GM19193 (cell line): ENCODE measurements around the gene CCDC60.

Experiments used
- POLR2A ChIP-seq: IDR thresholded peaks from 4 replicates; pipeline ENCODE4 v1.6.1; 2011; ENCODE audit not compliant: insufficient read depth, insufficient read length; ENCODE audit errors: extremely low read depth

The CCDC60 gene

DNA sequence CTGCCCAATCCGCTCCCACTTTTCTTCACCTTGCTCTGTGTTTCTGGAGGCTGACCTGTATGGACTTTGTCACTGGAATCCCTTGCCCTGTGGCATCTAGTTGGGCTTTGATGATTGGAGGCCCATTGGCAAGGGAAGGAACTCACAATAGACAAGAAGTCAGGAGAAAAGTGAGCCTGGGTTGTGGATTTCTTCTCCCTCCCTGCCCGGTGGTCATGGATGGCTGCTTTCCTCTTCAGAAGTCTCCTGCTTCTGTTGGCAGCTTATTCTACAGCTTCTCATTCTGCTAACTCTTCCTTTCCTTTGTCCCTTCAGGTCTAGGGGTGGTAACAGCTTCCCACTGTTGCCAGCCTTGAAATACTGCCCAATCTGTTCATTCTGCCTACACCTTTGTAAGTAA is 13.9 kb upstream of the CCDC60 start:
- no peak for TF ChIP-seq POLR2A

DNA sequence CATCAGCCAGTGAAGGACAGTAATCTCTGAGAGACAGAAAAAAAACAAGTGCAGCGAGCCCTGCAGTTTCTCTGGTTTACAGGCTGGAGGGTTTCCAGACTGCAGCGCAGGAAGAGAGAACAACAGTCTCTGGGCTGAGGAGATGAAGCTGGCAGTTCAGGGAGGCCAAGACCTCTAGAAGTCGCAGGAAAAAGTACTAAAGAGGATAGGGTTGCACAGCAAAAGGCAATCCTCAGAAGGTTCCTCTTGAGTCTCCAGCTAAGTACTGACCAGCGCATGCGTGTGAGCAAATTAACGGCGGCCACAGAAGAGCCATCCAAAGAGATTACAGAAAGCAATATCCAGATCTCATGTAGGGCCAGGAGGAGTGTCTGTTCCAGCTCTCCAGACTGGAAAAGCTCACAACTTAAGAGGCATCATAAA is 12.2 kb upstream of the CCDC60 start:
- no peak for TF ChIP-seq POLR2A

DNA sequence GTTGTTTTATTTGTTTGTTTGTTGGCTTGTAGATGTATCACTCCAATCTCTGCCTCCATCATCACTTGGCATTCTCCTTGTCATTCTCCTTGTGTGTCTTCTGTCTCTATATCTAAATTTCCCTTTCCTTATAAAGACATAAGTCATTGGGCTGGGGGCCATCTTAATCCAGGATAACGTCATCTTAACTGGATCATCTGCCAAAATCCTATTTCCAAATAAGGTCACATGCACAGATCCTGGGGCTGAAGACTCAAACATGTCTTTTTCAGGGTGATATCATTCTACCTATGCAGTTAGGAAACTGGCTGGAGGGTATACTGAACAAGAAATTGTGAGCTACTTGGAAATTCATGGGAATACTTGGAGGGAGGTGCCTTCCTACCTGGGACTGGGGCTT is 8.7 kb upstream of the CCDC60 start:
- no peak for TF ChIP-seq POLR2A

DNA sequence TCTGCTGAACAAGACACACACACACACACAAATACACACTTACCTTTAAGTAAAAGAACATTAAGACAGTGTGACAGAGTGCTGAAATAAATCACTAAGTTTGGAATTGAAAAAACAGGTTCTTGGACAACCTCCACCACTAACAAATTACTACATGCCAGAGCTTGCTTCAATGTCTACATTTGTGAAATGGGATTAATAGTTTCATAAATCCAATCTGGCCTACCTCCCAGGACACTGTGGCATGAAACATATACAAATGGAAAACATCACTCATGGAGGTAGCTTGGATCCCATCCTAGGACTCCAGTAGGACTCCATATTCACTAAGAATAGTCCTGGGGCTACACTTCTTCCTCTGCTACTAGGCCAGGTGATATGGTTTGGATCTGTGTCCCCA is 8.2 kb upstream of the CCDC60 start:
- TF ChIP-seq POLR2A: no peak

DNA sequence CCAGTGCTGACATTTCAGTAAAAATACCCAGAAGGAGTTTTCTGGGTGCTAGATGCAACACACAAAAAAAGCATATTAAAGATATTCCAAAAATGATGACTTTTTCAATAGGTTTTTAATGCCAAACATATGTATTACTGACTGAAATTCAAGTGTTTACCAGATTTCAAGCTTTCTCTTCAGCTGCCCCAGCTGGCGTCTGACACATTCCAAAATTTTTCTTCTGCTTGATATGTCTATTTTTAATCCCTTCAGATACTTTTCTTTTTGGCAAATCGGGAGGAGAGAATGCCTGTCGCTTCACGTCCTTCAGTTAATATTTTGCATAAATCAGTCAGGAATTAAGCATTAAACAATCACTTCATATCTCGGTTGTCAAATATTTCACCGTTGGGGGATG is 7.1 kb upstream of the CCDC60 start:
- TF ChIP-seq POLR2A: no peak

DNA sequence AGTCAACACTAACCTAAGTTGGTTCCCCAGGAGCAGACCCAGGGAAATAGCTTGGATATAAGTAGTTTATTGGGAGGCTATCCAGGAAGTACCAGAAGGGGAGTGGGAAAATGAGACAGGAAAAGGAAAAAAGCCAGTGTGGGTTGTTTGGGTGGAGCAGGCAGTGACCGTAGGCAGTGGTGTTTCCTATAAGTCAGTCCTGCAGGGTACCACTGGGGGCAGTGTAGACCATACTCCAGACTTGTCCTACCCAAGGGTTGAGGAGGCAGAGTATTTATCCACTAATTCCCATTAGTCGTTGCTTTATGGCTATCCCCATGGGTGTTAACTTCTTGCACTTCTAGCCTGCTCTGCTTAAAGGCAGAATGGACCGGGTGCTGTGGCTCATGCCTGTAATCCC is 6.4 kb upstream of the CCDC60 start:
- TF ChIP-seq POLR2A: no peak

DNA sequence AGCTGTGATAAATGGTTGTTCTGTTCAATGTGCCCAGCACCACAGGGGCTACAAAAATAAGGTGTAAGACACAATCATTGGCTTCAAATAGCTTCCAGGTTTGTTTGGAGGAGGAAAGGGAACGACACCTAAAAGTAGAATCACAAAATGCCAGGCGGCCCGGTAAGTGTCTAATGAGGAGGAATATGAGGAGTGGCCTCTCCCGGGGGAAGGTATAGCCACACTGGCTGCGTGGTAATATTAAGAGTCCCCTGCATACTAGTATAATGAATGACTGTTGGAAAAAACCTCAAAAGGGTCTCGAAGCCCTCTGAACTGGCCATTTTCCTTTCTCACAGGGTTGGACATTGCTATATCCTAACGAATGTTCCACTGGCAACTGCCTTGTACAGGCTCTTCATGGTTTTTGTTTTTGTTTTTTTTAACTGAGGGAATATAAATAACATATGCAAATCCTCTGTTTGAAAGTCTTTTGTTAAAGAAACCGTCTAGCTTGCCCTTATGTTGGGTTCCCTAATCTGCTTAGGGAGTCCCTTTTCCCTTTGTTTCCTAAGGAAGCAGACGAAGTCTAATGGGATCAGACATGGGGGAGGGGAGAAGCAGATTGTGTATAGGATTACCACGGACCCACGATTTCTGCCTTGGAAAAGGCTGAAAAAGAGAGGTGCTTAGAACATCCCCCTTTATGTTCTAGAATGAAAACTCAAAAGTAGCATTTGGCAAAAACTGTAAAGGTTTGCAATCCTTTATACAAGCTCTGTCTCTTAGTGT is 4.2 kb downstream of the CCDC60 start:
- no peak for TF ChIP-seq POLR2A

DNA sequence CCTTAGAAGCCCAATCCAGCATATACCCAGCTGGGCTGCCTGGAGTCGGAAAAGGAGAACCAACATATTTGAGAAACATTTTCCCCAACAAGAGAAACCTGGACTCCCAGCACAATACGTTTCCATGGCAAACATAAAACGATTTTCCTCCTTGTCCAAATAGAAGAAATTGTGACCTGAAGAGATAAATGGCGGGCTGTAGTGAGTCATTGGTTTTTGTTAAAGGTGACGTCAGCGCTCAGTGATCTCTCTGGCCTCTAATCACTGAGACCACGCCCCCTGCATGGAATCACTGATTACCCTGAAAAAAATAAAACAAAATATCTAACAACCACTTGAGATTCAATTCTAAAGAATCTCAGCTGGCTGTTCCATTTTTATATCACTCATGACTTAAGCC is 6.0 kb downstream of the CCDC60 start:
- no peak for TF ChIP-seq POLR2A

DNA sequence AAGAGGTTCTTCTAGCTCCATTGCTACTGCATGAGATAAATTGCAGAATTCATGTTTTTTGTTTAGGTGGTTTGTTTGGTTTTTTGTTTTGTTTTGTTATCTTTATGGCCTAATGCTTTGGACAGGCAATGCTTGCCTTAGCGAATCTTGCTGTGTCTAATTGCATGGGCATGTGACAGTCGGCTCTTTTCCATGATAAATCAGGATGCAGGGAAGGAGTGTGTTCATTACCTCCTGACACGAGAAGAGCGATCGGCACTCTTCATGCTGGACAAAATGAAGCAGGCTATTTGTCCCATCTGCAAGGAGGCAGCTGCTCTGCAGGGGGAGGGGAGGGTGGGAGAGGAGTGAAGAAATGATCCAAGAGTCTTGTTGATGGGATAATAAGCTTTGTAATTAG is 6.5 kb downstream of the CCDC60 start:
- no peak for TF ChIP-seq POLR2A

DNA sequence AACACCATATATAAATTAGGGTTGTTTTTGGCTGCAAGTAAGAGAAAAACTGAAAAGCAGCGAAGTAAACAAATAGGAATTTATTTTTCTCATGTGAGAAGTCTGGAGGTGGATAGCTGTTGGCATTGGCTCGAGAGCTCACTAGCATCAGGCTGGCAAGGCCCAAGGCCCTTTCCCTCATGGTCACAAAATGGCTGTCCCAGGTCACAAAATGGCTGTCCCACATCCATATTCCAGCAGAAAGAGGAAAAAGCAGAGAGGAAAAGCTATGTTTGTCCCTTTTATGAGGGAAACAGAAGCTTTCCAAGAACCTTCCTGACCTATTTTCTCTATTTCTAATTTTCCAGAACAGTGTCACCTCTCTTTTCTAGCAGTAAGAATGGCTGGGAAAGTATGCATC is 7.5 kb downstream of the CCDC60 start:
- no peak for TF ChIP-seq POLR2A

DNA sequence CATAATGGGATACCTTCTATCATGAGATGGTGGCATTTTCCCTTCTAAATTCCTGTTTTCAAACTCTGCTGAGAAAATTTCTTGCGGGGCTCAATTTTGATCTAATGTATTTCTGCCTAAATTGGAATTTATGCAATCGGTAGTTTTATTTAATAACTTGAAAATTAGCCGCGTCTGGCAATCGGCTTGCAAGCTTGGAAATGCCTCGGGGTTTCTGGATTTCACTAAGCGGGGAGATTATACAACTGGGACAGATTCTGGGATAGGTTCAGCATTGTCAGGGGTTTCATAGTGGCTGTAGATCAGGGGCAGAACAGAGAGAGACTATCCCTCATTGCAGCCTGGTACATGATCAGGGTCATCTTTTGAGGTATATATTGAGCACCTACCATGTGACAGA is 8.6 kb downstream of the CCDC60 start:
- TF ChIP-seq POLR2A: no peak

DNA sequence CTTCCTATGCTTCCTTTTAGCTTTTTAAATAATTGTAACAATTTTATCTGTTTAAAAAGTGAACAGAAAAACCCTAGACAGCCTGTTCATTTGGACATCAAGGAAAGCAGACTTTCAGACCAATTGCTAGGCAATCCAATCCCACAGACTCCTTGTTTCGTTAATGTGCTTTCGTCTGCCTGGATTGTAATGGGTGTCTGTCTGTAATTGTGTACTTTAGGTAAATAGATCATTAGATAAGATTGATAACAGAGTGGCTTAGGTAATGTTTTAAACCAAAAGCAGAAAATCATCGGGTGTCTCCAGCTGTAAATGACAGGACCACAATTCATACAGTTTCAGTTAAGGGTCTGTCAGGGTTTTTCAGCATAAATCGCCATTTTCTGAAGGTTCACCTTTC is 19.6 kb downstream of the CCDC60 start:
- TF ChIP-seq POLR2A: no peak

DNA sequence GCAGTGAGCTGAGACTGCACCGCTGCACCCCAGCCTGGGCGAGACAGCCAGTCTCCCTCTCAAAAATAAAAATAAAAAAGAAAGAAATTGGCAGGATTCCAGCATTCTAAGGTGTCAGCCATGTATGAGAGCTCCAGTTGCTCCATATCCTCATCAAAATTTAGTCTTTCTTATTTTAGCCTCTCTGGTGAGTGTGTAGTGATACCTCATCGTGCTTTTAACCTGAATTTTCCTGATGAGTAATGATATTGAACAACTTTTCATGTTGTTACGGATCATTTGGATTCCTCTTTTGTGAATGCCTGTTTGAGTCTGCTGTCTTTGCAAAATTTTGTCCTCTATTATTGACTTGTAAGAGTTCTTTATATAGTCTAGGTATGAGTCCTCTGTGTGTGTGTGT is 28.5 kb downstream of the CCDC60 start:
- no peak for TF ChIP-seq POLR2A

DNA sequence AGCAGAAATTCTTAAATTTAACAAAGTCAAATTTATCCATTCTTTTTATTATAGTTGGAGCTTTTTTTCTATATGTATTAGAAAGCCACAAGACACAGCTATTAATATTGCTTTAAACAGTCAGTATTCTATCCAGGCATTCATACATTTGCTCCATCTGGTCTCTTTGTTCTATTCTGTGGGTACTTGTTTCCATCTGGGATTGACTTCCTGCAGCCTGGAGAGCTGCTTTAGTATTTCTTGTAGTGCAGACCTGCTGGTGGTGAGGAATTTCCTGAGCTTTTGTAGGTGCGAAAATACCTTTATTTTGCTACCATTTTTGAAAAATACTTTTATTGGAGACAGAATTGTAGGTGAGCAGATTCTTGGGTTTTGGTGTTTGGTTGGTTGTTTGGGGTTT is 29.0 kb downstream of the CCDC60 start:
- no peak for TF ChIP-seq POLR2A

DNA sequence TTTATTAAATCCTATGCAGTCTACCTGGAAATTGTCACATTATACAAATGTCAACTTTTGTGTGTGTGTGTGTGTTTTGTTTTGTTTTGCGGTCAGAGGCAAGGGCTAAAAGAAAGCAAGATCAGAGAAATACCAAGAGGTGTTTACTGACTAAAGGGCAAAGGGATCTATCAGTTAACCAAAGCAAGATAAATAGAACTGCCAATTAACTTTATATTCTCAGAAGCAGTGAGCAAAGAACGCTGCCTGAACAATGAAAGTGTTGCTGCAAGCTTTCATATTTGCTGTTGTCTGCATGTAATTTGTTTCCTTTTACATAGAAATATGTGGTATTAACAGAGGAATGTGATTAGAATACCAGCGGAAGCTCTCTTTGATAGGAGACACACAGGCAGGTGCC is 30.9 kb downstream of the CCDC60 start:
- no peak for TF ChIP-seq POLR2A

DNA sequence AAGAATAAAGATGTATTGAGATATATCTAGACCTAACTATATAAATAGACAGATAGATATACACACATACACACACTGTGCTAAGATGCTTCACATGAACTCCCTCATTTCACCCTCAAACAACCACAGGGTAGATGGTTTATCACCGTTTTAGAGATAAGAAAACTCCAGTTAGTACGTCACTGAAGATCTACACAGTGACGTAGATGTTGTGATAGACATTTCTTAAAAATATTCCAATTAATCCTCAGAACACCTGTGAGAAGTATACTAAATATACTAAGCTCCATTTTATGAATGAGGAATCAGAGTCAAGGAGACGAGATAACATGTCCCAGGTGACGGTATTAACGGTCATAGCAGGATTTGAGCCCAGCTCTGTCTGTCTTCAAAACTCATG is 31.5 kb downstream of the CCDC60 start:
- TF ChIP-seq POLR2A: no peak

DNA sequence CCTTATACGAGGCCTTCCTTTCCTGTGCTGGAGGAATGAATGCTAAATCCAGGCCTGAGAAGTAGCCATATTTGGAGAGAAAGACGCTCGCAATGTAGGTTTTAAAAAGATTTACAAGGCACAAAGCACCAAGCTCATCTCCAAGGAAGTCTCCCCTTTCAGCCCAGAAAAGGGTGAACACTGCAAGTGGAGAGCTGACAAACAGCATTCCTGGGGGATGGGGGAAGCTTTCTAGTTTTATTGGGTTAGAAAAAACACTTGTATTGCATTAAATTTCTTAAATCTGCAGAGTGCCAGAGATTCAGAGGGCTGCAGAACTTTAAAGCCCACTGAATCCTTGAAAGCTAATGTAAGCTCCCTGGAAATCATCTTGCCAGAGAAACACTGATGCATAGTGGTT is 34.6 kb downstream of the CCDC60 start:
- TF ChIP-seq POLR2A: no peak
